H1 (cell line): ENCODE data around the gene EYA4. TPM values are rescaled to one million over a fixed set of nuclear protein-coding genes. Genes with fewer than 3 reads are reported as not detected.

Source experiments
- CTBP2 ChIP-seq: IDR thresholded peaks from 2 replicates; pipeline ENCODE4 v1.7.0; 2011; ENCODE audit warnings: borderline replicate concordance, mild to moderate bottlenecking, moderate library complexity, mixed read lengths, low read length; ENCODE audit not compliant: insufficient read depth, insufficient read length
- EZH2 ChIP-seq: fragments of 200-600 bp; sonication (generic); IDR thresholded peaks from 2 replicates; pipeline ENCODE4 v1.7.1; 2012; ENCODE audit warnings: low read depth, mild to moderate bottlenecking, moderate library complexity, low read length, inconsistent platforms; ENCODE audit not compliant: severe bottlenecking
- MAFK ChIP-seq: IDR thresholded peaks from 2 replicates; pipeline ENCODE4 v1.6.1; 2012; ENCODE audit warnings: low read depth, mild to moderate bottlenecking, improper control_type of control experiment, low read length
- NRF1 ChIP-seq: IDR thresholded peaks from 2 replicates; pipeline ENCODE4 v1.6.1; 2011; ENCODE audit warnings: mild to moderate bottlenecking, low read depth, low read length, improper control_type of control experiment
- POLR2A ChIP-seq, 2 experiments: IDR thresholded peaks; 1 replicate in 1 of 2; 2 replicates in 1 of 2; pipeline ENCODE4 v1.6.1; 2011; ENCODE audit warnings: low read depth in 2 of 2, low read length in 2 of 2, mild to moderate bottlenecking in 2 of 2; ENCODE audit errors: control extremely low read depth in 1 of 2
- SIRT6 ChIP-seq: IDR thresholded peaks from one replicate; pipeline ENCODE4 v1.7.1; 2012; ENCODE audit warnings: low read length, inconsistent platforms
- polyA plus RNA-seq, 7 experiments: library from polyadenylated mRNA; depleted of rRNA in 3 of 7; stranded (reverse) in 5 of 7; unstranded in 2 of 7; fragments of >200 nt in 5 of 7; fragments of 200-250 nt in 2 of 7; gene quantifications; 1 replicate in 5 of 7; 2 replicates in 1 of 7; 4 replicates in 1 of 7; pipeline versions ENCODE4 v1.2.1 to v1.2.3, GENCODE V29; 2011 to 2013; ENCODE audit warnings: missing spikeins in 2 of 7, mixed read lengths in 2 of 7
- total RNA-seq: library from RNA; stranded (reverse); fragmentation: NEBNext Ultra II Directional; extraction: Animal tissue kit (Norgen Biotek cat#: 25700); gene quantifications from 2 replicates; pipeline ENCODE4 v1.2.1, GENCODE V29; 2021

The EYA4 gene
- total and polyA plus RNA-seq, 2 of the 8 experiments (the other 6 are each of a cell fraction or from before 2014, with no cell fraction given), result 0.06 to 0.17 TPM

DNA sequence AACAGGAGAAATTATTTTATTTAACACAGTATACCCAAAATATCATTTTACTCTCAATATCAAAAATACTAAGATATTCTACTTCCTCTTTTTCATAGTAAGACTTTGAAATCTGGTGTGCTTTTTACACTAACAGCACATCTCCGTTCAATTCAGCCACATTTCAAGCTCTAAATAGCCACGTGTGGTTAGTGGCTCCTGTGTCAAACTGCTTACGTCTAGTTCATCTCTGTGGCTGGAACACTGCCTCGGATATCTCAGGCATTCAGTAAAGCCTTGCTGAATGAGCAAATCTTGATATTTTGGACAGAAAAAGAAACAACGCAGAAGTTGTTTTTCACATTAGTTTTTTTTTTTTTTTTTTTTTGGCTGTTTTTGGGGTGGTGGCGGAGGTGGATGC, 136.1 kb downstream of the EYA4 start (continued):
- TF ChIP-seq EZH2 (no peak), CTBP2 (no peak), MAFK (no peak), POLR2A (IDR thresholded peaks at IDR 0.05; ENCODE audit: control extremely low read depth in 1 of 2, low read depth in 2 of 2, low read length in 2 of 2) (no peak), NRF1 (no peak), SIRT6 (no peak)
